ENCODE measurements around the gene FPR3. TPM values are rescaled to one million over a fixed set of nuclear protein-coding genes. Genes with fewer than 3 reads are reported as not detected.
A peak's percentile ranks its signal among the peaks of the same experiment; 100 is the strongest.

FPR3 gene
- total and polyA plus RNA-seq, 9 of the 15 experiments (the other 6 are each of a cell fraction or from before 2014, with no cell fraction given): 0.08 to 0.51 (median 0.22) TPM; not detected in 1

DNA sequence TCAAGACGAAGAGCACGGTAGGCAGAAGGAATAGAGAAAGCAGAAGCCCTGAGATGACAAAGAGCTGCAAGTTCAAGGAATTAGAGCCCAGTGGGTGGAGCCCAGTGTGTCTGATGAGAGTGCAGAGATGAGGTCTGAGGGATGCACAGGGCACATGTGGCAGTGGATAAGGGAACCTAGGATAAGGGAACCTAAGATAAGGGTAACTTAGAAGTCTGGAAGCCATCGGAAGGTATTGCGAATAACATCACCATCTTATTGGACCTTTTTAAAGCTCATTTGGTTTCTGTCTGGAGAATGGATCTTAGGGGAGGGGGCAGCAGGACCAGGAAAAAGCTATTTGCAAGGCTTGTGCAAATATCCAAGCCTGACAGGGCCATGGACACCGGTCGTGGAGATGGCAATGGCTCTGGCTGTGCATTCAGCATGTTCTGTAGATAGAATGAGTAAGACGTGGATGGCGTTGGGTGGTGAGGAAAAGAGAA is 1.3 kb downstream of the FPR3 start (continued):
- TF ChIP-seq, protein P1, sequence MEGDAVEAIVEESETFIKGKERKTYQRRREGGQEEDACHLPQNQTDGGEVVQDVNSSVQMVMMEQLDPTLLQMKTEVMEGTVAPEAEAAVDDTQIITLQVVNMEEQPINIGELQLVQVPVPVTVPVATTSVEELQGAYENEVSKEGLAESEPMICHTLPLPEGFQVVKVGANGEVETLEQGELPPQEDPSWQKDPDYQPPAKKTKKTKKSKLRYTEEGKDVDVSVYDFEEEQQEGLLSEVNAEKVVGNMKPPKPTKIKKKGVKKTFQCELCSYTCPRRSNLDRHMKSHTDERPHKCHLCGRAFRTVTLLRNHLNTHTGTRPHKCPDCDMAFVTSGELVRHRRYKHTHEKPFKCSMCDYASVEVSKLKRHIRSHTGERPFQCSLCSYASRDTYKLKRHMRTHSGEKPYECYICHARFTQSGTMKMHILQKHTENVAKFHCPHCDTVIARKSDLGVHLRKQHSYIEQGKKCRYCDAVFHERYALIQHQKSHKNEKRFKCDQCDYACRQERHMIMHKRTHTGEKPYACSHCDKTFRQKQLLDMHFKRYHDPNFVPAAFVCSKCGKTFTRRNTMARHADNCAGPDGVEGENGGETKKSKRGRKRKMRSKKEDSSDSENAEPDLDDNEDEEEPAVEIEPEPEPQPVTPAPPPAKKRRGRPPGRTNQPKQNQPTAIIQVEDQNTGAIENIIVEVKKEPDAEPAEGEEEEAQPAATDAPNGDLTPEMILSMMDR (IDR thresholded peaks at IDR 0.05 in 2 of 3, conservative IDR thresholded peaks at IDR 0.05 in 1 of 3; ENCODE audit: insufficient read depth in 2 of 3, low read depth in 1 of 3, low read length in 3 of 3): no peak
- TF ChIP-seq, protein P2, sequence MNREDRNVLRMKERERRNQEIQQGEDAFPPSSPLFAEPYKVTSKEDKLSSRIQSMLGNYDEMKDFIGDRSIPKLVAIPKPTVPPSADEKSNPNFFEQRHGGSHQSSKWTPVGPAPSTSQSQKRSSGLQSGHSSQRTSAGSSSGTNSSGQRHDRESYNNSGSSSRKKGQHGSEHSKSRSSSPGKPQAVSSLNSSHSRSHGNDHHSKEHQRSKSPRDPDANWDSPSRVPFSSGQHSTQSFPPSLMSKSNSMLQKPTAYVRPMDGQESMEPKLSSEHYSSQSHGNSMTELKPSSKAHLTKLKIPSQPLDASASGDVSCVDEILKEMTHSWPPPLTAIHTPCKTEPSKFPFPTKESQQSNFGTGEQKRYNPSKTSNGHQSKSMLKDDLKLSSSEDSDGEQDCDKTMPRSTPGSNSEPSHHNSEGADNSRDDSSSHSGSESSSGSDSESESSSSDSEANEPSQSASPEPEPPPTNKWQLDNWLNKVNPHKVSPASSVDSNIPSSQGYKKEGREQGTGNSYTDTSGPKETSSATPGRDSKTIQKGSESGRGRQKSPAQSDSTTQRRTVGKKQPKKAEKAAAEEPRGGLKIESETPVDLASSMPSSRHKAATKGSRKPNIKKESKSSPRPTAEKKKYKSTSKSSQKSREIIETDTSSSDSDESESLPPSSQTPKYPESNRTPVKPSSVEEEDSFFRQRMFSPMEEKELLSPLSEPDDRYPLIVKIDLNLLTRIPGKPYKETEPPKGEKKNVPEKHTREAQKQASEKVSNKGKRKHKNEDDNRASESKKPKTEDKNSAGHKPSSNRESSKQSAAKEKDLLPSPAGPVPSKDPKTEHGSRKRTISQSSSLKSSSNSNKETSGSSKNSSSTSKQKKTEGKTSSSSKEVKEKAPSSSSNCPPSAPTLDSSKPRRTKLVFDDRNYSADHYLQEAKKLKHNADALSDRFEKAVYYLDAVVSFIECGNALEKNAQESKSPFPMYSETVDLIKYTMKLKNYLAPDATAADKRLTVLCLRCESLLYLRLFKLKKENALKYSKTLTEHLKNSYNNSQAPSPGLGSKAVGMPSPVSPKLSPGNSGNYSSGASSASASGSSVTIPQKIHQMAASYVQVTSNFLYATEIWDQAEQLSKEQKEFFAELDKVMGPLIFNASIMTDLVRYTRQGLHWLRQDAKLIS (CRISPR knock-in tag; IDR thresholded peaks at IDR 0.05): no peak
- TF ChIP-seq NFYB (IDR thresholded peaks at IDR 0.05; ENCODE audit: extremely low read depth, insufficient read length): no peak
- TF ChIP-seq EGR1 (conservative IDR thresholded peaks at IDR 0.05): no peak
- TF ChIP-seq SMARCE1 (IDR thresholded peaks at IDR 0.05): peak; percentile 89
- TF ChIP-seq TEAD4 (IDR thresholded peaks at IDR 0.05; ENCODE audit: low read length): peak; percentile 94
- no peak for TF ChIP-seq TEAD4 (CRISPR knock-in tag; IDR thresholded peaks at IDR 0.05; ENCODE audit: borderline replicate concordance)
- TF ChIP-seq SMAD4 (CRISPR knock-in tag; conservative IDR thresholded peaks at IDR 0.05): peak; percentile 92
- peak; percentile 60; the same call in 1 of the 2 replicates for TF ChIP-seq ZNF175 (CRISPR knock-in tag; IDR thresholded peaks at IDR 0.05; ENCODE audit: low read depth)
- no peak for TF ChIP-seq SMAD2 (IDR thresholded peaks at IDR 0.05; ENCODE audit: low read depth, low read length)
- TF ChIP-seq, protein P3, sequence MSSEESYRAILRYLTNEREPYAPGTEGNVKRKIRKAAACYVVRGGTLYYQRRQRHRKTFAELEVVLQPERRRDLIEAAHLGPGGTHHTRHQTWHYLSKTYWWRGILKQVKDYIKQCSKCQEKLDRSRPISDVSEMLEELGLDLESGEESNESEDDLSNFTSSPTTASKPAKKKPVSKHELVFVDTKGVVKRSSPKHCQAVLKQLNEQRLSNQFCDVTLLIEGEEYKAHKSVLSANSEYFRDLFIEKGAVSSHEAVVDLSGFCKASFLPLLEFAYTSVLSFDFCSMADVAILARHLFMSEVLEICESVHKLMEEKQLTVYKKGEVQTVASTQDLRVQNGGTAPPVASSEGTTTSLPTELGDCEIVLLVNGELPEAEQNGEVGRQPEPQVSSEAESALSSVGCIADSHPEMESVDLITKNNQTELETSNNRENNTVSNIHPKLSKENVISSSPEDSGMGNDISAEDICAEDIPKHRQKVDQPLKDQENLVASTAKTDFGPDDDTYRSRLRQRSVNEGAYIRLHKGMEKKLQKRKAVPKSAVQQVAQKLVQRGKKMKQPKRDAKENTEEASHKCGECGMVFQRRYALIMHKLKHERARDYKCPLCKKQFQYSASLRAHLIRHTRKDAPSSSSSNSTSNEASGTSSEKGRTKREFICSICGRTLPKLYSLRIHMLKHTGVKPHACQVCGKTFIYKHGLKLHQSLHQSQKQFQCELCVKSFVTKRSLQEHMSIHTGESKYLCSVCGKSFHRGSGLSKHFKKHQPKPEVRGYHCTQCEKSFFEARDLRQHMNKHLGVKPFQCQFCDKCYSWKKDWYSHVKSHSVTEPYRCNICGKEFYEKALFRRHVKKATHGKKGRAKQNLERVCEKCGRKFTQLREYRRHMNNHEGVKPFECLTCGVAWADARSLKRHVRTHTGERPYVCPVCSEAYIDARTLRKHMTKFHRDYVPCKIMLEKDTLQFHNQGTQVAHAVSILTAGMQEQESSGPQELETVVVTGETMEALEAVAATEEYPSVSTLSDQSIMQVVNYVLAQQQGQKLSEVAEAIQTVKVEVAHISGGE (CRISPR knock-in tag; IDR thresholded peaks at IDR 0.05): peak in 1 of 3 experiments; percentile 65; a peak in 1 of 6 replicates
- TF ChIP-seq ZFX (CRISPR knock-in tag; IDR thresholded peaks at IDR 0.05): no peak
- TF ChIP-seq KAT8 (IDR thresholded peaks at IDR 0.05; ENCODE audit: low read depth): no peak
- peak; percentile 42; the same call in 1 of the 2 replicates for TF ChIP-seq EHMT2 (IDR thresholded peaks at IDR 0.05)
- TF ChIP-seq ARNT (IDR thresholded peaks at IDR 0.05): peak; percentile 71 to 78; a peak in 2 of 4 replicates
- TF ChIP-seq ZNF778 (CRISPR knock-in tag; IDR thresholded peaks at IDR 0.05): no peak
- peak; percentile 67; the same call in 1 of the 2 replicates for TF ChIP-seq NCOA1 (IDR thresholded peaks at IDR 0.05; ENCODE audit: low read depth)
- no peak for TF ChIP-seq ATF1 (CRISPR knock-in tag; IDR thresholded peaks at IDR 0.05)
- peak; percentile 58 for TF ChIP-seq ATF1 (tag; IDR thresholded peaks at IDR 0.05)
- TF ChIP-seq NFRKB (IDR thresholded peaks at IDR 0.05; ENCODE audit: low read depth): peak; percentile 68; the same call in 1 of the 2 replicates
- TF ChIP-seq ZNF431 (CRISPR knock-in tag; IDR thresholded peaks at IDR 0.05): no peak
- peak; percentile 77 to 86 for TF ChIP-seq TRIM24 (IDR thresholded peaks at IDR 0.05)
